ENCODE measurements around the gene SSBP4.

DNA sequence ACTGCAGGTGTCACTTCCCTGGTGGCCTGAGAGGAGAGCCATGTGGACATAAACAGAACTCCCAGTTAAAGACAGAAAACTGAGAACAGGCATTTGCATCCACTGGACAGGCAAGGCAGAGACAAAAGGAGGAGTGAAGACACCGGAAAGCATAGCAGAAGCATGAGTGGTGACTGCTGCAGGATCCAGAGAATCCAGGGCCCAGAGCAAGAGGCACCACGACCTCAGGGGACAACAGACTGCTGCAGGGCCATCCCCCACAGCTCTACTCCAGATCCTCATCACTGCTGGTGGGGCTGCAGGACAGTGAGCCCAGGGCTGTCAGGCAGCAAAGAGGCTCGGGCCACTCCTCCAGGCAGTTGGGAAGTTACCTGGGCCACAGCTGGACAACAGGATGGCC, 33.2 kb downstream of the SSBP4 start:
- TF ChIP-seq, protein P1, sequence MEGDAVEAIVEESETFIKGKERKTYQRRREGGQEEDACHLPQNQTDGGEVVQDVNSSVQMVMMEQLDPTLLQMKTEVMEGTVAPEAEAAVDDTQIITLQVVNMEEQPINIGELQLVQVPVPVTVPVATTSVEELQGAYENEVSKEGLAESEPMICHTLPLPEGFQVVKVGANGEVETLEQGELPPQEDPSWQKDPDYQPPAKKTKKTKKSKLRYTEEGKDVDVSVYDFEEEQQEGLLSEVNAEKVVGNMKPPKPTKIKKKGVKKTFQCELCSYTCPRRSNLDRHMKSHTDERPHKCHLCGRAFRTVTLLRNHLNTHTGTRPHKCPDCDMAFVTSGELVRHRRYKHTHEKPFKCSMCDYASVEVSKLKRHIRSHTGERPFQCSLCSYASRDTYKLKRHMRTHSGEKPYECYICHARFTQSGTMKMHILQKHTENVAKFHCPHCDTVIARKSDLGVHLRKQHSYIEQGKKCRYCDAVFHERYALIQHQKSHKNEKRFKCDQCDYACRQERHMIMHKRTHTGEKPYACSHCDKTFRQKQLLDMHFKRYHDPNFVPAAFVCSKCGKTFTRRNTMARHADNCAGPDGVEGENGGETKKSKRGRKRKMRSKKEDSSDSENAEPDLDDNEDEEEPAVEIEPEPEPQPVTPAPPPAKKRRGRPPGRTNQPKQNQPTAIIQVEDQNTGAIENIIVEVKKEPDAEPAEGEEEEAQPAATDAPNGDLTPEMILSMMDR (IDR thresholded peaks at IDR 0.05; ENCODE audit: borderline replicate concordance, extremely low read depth, low read length, poor library complexity, severe bottlenecking) = no peak
- no peak for TF ChIP-seq EZH2 (IDR thresholded peaks at IDR 0.05; ENCODE audit: borderline replicate concordance, low read depth, low read length, severe bottlenecking)
